Keratinocyte (primary cell): ENCODE measurements around the gene CDC42SE1. TPM values are rescaled to one million over a fixed set of nuclear protein-coding genes. Genes with fewer than 3 reads are reported as not detected.
A peak's percentile ranks its signal among the peaks of the same experiment; 100 is the strongest.

Source experiments
- DNase-seq: peaks from one replicate; pipeline ENCODE4 v3.0.0-alpha.2; 2011; ENCODE audit warnings: low read depth, missing footprints, low spot score
- FAIRE-seq: peaks from 2 replicates; lab custom pipeline; 2011; peaks lifted over from hg19 to GRCh38; lab: Jason Lieb, UNC
- H2AFZ ChIP-seq: 2 replicates; pipeline ENCODE4 v1.6.0; 2012; ENCODE audit warnings: low read length, control low read depth, inconsistent platforms; ENCODE audit not compliant: control insufficient read depth
- H3K27ac ChIP-seq: 2 replicates; pipeline ENCODE4 v1.5.1; 2011; ENCODE audit warnings: low read length; ENCODE audit not compliant: control insufficient read depth, insufficient read depth
- H3K27me3 ChIP-seq: 3 replicates; pipeline ENCODE4 v1.6.0; 2011; ENCODE audit warnings: low read length; ENCODE audit not compliant: control insufficient read depth, insufficient read depth; ENCODE audit errors: extremely low read depth
- H3K36me3 ChIP-seq, 2 experiments: 2 replicates in 1 of 2; 3 replicates in 1 of 2; pipeline ENCODE4 v1.5.1; 2011; ENCODE audit warnings: low read length in 2 of 2, mild to moderate bottlenecking in 1 of 2; ENCODE audit not compliant: control insufficient read depth in 2 of 2, insufficient read depth in 2 of 2; ENCODE audit errors: extremely low read depth in 1 of 2
- H3K4me1 ChIP-seq: 3 replicates; pipeline ENCODE4 v1.5.1; 2011; ENCODE audit warnings: low read length; ENCODE audit not compliant: control insufficient read depth, insufficient read depth; ENCODE audit errors: extremely low read depth
- H3K4me2 ChIP-seq: 3 replicates; pipeline ENCODE4 v1.6.0; 2011; ENCODE audit warnings: low read depth, low read length; ENCODE audit not compliant: control insufficient read depth, insufficient read depth; ENCODE audit errors: extremely low read depth
- H3K4me3 ChIP-seq, 3 experiments: fragments of 200-600 bp in 1 of 3; sonication (generic) in 1 of 3; 2 replicates in 2 of 3; 3 replicates in 1 of 3; pipeline ENCODE4 v1.5.1; 2011 to 2016; ENCODE audit warnings: low read length in 3 of 3, mild to moderate bottlenecking in 3 of 3, control low read depth in 2 of 3, inconsistent platforms in 1 of 3, low read depth in 1 of 3, mixed read lengths in 1 of 3, mixed run types in 1 of 3, moderate library complexity in 1 of 3; ENCODE audit not compliant: control insufficient read depth in 2 of 3, insufficient read depth in 2 of 3; ENCODE audit errors: extremely low read depth in 1 of 3
- H3K79me2 ChIP-seq: 2 replicates; pipeline ENCODE4 v1.6.0; 2012; ENCODE audit warnings: low read length; ENCODE audit not compliant: control insufficient read depth, insufficient read depth
- H3K9ac ChIP-seq: 3 replicates; pipeline ENCODE4 v1.6.0; 2011; ENCODE audit warnings: low read length; ENCODE audit not compliant: control insufficient read depth, insufficient read depth; ENCODE audit errors: extremely low read depth
- H3K9me1 ChIP-seq: 3 replicates; pipeline ENCODE4 v1.6.0; 2011; ENCODE audit warnings: low read length; ENCODE audit not compliant: control insufficient read depth, insufficient read depth; ENCODE audit errors: extremely low read depth
- H3K9me3 ChIP-seq: 2 replicates; pipeline ENCODE4 v1.5.1; 2012; ENCODE audit warnings: low read depth, low read length; ENCODE audit not compliant: control insufficient read depth
- H4K20me1 ChIP-seq: 3 replicates; pipeline ENCODE4 v1.6.0; 2011; ENCODE audit warnings: low read length; ENCODE audit not compliant: control insufficient read depth, insufficient read depth; ENCODE audit errors: extremely low read depth
- EZH2 ChIP-seq: IDR thresholded peaks from one replicate; pipeline ENCODE4 v1.6.1; 2012; ENCODE audit warnings: inconsistent platforms, mild to moderate bottlenecking, low read length, moderate library complexity
- dilution Hi-C: fragments of 300-500 bp; cut with MboI; formaldehyde crosslinking; loops from one replicate; pipeline ENCODE4 v1.7.0; 2020; ENCODE audit warnings: low sequenced_read_pairs; ENCODE audit not compliant: extremely low pct_ligation_motif_present
- polyA plus RNA-seq, 5 experiments: library from polyadenylated mRNA; depleted of rRNA in 3 of 5; stranded (reverse) in 3 of 5; stranded (forward) in 1 of 5; unstranded in 1 of 5; fragments of >200 nt; gene quantifications; 1 replicate in 1 of 5; 2 replicates in 3 of 5; 3 replicates in 1 of 5; pipeline versions ENCODE4 v1.2.1 to v1.2.3, GENCODE V29; 2011 to 2012; ENCODE audit warnings: missing spikeins in 2 of 5, low read depth in 1 of 5, low replicate concordance in 1 of 5
- TF ChIP-seq, protein P1 (sequence below), 3 experiments: IDR thresholded peaks in 1 of 3; conservative IDR thresholded peaks in 1 of 3; optimal IDR thresholded peaks in 1 of 3; 2 replicates in 2 of 3; 3 replicates in 1 of 3; pipeline versions ENCODE3 to v1.5.1; 2011; ENCODE audit warnings: low read length in 3 of 3, mild to moderate bottlenecking in 3 of 3, moderate library complexity in 2 of 3, control low read depth in 1 of 3, inconsistent platforms in 1 of 3; ENCODE audit not compliant: insufficient read depth in 2 of 3; ENCODE audit errors: extremely low read depth in 1 of 3

The CDC42SE1 gene
- polyA plus RNA-seq, 1 donor (not counting 4 experiments of a cell fraction or from before 2014, with no cell fraction given), result 138 TPM

- Histone ChIP-seq H2AFZ (peak overlapping the region; percentile 88), H3K79me2 (no peaks in the 10 kb centered on the region), H3K4me3 (peak overlapping the region; percentile 40 to 72 (median 70)), H3K27me3 (no peaks in the 10 kb centered on the region), H3K4me2 (peak overlapping the region; percentile 93), H3K9me1 (no peaks in the 10 kb centered on the region), H3K9ac (peak overlapping the region; percentile 74), H3K4me1 (peaks cover 45% of the 10 kb centered on the region), H3K27ac (peak overlapping the region; percentile 65), H4K20me1 (no peaks in the 10 kb centered on the region), H3K9me3 (no peaks in the 10 kb centered on the region), H3K36me3 (no peaks in the 10 kb centered on the region)
- FAIRE-seq, result no peak
- no peak for DNase-seq
- TF ChIP-seq, protein P1, sequence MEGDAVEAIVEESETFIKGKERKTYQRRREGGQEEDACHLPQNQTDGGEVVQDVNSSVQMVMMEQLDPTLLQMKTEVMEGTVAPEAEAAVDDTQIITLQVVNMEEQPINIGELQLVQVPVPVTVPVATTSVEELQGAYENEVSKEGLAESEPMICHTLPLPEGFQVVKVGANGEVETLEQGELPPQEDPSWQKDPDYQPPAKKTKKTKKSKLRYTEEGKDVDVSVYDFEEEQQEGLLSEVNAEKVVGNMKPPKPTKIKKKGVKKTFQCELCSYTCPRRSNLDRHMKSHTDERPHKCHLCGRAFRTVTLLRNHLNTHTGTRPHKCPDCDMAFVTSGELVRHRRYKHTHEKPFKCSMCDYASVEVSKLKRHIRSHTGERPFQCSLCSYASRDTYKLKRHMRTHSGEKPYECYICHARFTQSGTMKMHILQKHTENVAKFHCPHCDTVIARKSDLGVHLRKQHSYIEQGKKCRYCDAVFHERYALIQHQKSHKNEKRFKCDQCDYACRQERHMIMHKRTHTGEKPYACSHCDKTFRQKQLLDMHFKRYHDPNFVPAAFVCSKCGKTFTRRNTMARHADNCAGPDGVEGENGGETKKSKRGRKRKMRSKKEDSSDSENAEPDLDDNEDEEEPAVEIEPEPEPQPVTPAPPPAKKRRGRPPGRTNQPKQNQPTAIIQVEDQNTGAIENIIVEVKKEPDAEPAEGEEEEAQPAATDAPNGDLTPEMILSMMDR (optimal IDR thresholded peaks at IDR 0.05 in 1 of 3, IDR thresholded peaks at IDR 0.05 in 1 of 3, conservative IDR thresholded peaks at IDR 0.05 in 1 of 3; ENCODE audit: extremely low read depth in 1 of 3, insufficient read depth in 2 of 3, low read length in 3 of 3), result no peak
- TF ChIP-seq EZH2, result no peak
- dilution Hi-C loops, result no loop called here
Observed at GRCh38 chr1:151005729-151006319, 53.6 kb downstream of the CDC42SE1 start.

DNA sequence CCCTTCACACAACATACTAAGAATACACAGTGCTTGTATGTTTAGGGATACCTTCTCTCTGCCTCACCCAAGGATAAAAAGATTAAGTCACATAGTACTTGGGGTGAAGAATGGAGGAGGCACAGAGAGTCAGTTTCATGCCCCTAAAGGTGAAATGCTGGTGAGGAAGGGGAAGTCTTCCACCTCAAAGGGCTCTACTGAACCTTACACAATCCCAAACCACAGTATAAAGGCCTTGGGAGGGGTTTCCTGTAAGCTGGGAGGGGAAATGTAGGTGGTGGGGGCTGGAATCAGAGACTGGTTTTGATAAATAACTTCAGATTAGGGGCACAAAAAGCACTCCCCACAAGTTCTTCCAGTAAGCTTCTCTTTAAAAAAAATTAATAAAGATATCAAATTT lies 56.2 kb downstream of the CDC42SE1 start:
- no peak for FAIRE-seq
- H4K20me1 ChIP-seq, result no peaks in the 10 kb centered on the region
- no peak for TF ChIP-seq EZH2
- TF ChIP-seq, protein P1 (optimal IDR thresholded peaks at IDR 0.05 in 1 of 3, IDR thresholded peaks at IDR 0.05 in 1 of 3, conservative IDR thresholded peaks at IDR 0.05 in 1 of 3; ENCODE audit: extremely low read depth in 1 of 3, insufficient read depth in 2 of 3, low read length in 3 of 3), result no peak
- no peaks in the 10 kb centered on the region for H3K27me3 ChIP-seq
- no peak overlapping the region for H3K27ac ChIP-seq
- H3K36me3 ChIP-seq, result peaks cover 0 to 2% of the 10 kb centered on the region in 2 experiments
- no peak overlapping the region for H2AFZ ChIP-seq
- dilution Hi-C loops, result no loop called here
- no peaks in the 10 kb centered on the region for H3K79me2 ChIP-seq
- H3K9me3 ChIP-seq, result no peaks in the 10 kb centered on the region
- H3K4me1 ChIP-seq, result peaks cover 37% of the 10 kb centered on the region
- H3K4me2 ChIP-seq, result no peak overlapping the region
- H3K4me3 ChIP-seq, result no peak overlapping the region
- H3K9me1 ChIP-seq, result no peaks in the 10 kb centered on the region
- no peak for DNase-seq
- H3K9ac ChIP-seq, result no peak overlapping the region
